OCI-LY7 (cell line): ENCODE measurements around the gene CAMK2N2.

Experiments used
- CTCF ChIP-seq: fragments of 200-600 bp; sonication (generic); conservative IDR thresholded peaks from 2 replicates; pipeline ENCODE4 v1.5.1; 2014; ENCODE audit warnings: mild to moderate bottlenecking, antibody characterized with exemption, low read length, moderate library complexity, mixed read lengths
- EZH2phosphoT487 ChIP-seq: fragments of 200-600 bp; sonication (generic); IDR thresholded peaks from 2 replicates; pipeline ENCODE4 v1.6.1; 2018; ENCODE audit warnings: low read depth, borderline replicate concordance, mild to moderate bottlenecking, mixed run types, antibody characterized with exemption, low read length, moderate library complexity, mixed read lengths

- no peak for TF ChIP-seq CTCF
- TF ChIP-seq EZH2phosphoT487: no peak
Observed at GRCh38 chr3:184306341-184306972, 45.1 kb upstream of the CAMK2N2 start.
